Measurements from ENCODE around the gene CAPZB. TPM values are rescaled to one million over a fixed set of nuclear protein-coding genes. Genes with fewer than 3 reads are reported as not detected.

CAPZB gene
- total RNA-seq, 1 donor from 2014 or later: 558 TPM

DNA sequence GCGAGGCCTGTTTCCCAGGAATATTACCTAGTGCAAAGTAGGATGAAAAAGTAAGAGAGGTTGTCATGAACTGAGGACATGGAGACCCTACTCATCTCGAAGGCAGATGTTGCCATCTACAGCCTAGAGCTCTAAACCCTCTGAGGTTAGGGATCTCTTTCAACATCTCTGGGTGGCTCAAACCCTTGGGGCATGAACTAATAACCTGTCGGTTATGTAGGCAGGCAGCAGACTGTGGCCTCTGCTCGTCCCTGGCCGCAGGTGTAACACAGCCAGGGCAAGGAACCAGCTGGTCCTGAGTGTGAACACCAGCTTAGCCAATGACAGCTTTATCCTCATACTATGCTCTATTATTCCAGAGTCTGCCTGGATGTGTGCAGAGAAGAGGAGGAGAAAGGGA is 13.2 kb downstream of the CAPZB start:
- intact Hi-C loops (cut with micrococcal nuclease): no loop called here

- intact Hi-C loops (cut with micrococcal nuclease): loop anchor here (1.0 kb wide), 1 partner anchor 14 kb away; no protein-coding TSS in a partner anchor
Observed at GRCh38 chr1:19469004-19469403, 16.3 kb downstream of the CAPZB start.

DNA sequence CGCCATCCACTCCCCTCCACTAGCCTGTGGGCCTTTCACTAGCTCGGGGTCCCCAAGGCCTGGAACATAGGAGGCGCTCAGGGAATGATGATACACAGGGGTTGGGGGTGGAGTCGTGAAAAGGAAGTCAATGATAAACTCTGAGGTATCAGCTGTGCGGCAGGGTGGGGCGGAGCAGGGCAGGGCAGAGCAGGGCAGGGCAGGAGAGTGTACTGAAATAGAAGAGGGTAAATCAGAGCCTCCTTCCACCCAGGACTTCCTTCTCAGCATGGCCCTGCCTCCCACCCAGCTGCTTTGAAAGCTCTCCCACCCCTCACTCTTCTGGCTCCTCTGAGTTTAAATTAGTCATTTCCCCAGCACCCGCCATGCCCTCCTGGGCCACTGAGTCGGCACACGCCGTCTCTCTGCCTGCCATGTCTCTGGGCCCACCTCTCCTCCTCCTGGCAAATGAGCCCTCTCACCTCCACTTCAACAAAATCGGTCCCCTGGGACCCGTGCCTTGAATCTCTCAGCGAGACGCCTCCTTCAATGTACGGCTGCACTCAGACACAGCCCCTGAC is 16.9 kb downstream of the CAPZB start:
- intact Hi-C loops (cut with micrococcal nuclease): loop anchor here (1.0 kb wide), 1 partner anchor 9 kb away; no protein-coding TSS in a partner anchor

DNA sequence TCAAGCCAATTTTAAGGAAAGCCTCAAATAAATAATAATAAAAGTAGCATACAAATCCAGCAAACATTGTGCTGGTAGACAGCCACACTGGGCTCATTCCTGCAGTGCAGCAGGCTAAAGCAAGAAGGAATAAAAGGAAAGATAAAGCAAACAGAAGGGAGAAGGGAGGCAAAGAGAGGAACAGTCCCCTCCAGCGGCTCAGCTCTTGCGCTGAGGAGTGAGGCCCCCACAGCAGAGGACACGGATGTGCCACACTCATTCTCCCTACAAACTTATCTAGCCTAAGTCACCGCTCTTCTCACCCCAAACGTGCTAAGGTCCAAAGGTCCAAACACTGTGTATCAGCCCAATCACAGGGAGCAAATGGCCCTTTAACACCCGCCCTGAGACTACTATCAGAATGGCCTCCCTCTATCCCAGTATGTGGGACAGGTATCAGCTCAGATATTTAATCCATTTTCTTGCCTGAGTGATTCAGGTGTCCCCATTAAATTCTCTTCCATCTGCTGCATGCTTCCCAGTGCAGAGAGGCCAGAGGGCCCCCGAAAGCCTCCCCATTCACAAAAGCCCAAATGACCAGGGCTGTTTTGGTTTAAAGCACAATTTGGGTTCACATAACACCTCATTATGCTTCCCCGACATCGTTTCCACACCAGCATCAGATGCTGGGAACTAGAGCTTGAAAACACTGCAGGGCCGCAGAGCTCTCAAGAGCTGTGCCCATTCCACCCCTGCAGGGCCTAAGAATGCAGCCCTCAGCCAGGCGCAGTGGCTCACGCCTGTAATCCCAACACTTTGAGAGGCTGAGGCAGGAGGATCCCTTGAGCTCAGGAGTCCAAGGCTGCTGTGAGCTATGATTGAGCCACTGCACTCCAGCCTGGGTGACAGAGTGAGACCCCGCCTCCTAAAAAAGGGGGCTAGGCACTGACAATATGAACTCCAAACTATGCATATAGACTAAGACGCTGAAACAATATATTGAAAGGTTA is 17.8 kb downstream of the CAPZB start:
- intact Hi-C loops (cut with micrococcal nuclease): loop anchor here (1.0 kb wide), 1 partner anchor 10 kb away; no protein-coding TSS in a partner anchor

GRCh38 chr1:19466112-19466561 is 19.2 kb downstream of the CAPZB start:
- intact Hi-C loops (cut with micrococcal nuclease): no loop called here

DNA sequence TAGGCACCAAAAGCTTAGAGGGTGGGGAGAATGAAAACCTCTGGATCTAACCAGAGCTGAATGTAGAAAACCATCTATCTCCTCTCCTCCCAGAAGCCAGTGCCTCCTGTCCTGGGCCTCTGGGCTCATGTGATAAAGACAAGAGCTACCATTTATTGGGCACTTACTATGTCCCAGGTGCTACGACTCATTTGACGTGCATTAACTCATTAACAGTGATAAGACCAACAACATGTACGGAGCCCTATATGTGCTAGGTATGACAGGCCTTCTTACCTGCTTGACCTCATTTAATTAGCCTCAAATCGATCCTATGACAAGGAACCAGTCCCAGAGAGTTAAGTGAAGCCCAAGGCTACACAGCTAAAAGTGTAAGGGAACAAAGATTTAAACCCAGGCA is 19.7 kb downstream of the CAPZB start:
- intact Hi-C loops (cut with micrococcal nuclease): no loop called here

- intact Hi-C loops (cut with micrococcal nuclease): no loop called here
Observed at GRCh38 chr1:19465123-19465522, 20.2 kb downstream of the CAPZB start.

DNA sequence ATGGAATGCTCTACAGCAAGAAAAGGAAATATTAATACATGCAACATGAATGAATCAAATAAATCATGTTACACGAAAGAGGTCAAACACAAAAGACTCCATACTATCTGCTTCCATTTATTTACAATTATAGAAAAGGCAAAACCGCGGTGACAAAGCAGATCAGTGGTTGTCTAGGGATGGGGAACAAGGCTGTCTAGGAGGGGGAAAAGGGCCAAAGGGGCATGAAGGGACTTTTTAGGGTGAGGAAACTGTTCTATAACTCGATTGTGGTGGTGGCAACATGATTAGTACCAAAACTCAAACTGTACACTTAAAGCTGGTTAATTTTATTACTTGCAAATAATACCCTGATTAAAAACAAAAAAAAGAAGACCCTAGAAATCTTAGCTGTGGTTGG is 20.6 kb downstream of the CAPZB start:
- intact Hi-C loops (cut with micrococcal nuclease): no loop called here

DNA sequence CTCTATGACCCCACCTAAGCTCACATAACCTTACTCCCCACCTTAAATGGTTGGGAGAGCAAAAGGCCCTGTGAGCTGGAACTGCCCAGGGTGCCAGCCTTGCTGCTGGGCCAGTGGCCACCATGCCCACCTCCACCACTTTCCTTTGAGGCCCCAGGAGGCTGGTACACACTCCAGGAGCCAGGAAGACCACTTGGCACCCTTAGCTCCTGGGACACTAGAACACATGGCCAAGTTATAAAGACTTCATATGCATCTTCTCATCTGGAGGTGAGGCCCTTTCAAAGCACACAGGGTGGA is 21.9 kb downstream of the CAPZB start:
- intact Hi-C loops (cut with micrococcal nuclease): loop anchor here (1.0 kb wide), 4 partner anchors 14 to 134 kb away; no protein-coding TSS in a partner anchor

DNA sequence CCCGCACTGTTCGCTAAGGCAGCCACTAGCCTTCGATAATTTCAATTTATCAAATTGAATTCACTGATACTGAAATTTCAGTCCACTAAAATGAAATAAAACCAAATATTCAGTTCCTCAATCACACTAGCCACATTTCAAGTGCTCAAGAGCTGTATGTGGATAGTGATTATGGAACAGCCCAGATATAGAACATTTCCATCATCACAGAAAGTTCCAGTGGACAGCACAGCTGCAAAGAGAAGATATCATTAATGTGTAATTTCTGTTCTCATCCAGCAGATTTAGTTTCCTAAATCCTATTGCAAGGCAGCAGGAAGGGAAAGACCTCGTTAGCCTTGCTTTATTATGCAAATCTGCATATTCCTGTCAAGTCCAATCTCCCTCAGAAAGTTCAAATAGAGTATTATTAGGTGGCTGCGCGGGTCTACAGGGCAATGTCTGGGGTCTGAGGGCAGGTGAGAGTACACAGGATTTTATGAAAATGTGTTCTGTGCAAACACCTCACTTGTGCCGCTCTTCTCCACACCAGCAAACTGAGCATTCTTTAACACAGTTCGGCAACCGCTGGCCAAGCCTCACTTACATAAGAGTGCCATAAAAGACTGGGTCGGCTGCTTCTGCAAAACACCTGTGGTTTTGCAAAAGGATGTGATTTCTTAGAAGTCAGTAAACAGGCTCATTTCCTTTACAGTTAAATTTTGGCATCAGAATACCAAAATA is 22.4 kb downstream of the CAPZB start:
- intact Hi-C loops (cut with micrococcal nuclease): loop anchor here (1.0 kb wide), 4 partner anchors 14 to 134 kb away; no protein-coding TSS in a partner anchor

DNA sequence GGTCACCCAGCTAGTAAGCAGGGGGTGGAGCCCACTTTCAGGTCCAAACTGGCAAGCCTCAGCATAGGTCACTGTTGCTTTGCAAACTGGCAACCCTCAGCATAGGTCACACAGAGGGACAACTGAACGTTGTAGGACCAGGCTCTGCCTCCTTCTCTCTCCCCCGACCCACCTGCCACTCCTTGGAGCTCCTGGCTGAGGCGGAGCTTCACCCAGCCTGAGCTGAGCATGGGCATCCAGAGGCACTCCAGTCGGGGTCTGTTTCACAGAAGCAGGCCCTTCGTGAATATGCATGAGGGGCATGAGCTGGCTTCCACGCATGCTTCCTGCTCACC is 24.2 kb downstream of the CAPZB start:
- intact Hi-C loops (cut with micrococcal nuclease): no loop called here

- intact Hi-C loops (cut with micrococcal nuclease): no loop called here
Observed at GRCh38 chr1:19460535-19461219, 24.7 kb downstream of the CAPZB start.

DNA sequence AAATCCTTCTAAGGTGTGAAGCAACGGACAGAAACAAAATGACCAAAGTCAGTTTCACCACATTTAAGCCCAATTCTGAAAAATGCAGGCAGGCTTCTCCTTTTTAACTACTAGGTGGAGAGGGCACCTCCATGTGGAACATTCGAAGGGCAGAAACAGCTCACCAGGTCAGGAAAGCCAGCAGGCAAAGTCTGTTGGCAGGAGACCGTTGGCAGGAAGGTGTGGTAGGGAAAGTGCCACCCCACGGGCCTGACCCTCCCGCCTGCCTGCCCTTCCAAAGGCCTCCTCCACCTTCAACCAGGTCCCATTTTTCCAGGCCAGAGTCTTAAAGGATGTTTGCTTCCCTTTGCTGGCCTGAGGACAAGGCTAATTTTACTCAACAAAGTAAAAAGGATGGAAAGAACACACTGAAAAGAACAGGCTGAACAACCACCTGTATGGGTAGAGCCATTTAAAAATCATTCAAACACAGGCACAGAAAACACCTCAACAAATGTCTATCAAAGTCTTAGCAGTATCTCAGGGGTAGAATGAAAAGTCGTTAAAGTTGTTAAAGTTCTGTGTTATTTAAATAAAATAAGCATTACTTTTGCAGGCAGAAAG is 26.4 kb downstream of the CAPZB start:
- intact Hi-C loops (cut with micrococcal nuclease): no loop called here

DNA sequence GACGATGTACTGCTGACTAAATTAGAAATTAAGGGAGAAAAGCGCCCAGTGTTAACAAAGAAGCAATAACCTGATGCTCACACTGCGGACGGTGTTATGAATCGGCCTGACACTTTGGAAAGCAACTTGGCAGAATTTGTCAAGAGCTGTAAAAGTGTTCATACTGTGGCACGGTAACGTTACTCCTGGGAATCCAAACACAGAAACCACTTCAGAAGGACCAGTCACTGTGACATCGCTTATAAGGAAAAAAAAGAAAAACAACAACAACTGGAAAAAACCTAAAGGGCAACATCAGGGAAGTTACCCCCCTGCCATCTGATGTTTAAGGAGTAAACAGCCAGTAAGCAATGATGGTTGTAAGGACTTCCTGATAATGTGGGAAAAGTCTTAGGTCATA is 27.7 kb downstream of the CAPZB start:
- intact Hi-C loops (cut with micrococcal nuclease): no loop called here

DNA sequence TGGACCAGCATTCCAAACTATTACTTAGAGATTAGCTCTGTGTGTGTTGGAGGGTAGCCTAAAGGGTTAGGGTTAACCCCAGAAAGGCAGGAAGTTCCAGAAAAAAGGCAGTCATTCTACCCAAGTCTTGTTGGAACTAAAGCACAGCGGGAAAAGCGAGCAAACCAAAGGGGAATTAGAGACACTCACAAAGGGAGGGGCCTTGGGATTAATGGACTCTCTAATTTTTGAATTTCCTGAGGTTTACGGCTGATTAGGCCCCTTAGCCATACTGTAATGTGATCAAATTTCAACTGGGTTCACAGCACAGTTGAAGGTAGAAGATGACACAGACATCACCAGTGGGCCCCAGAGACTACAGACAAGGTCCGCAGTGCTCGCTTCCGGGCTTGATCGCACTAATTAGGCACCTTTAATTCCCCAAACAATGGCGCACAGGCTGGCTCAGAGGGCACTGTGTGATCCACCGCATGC is 28.3 kb downstream of the CAPZB start:
- intact Hi-C loops (cut with micrococcal nuclease): no loop called here

GRCh38 chr1:19455353-19455752 is 30.0 kb downstream of the CAPZB start:
- intact Hi-C loops (cut with micrococcal nuclease): no loop called here

DNA sequence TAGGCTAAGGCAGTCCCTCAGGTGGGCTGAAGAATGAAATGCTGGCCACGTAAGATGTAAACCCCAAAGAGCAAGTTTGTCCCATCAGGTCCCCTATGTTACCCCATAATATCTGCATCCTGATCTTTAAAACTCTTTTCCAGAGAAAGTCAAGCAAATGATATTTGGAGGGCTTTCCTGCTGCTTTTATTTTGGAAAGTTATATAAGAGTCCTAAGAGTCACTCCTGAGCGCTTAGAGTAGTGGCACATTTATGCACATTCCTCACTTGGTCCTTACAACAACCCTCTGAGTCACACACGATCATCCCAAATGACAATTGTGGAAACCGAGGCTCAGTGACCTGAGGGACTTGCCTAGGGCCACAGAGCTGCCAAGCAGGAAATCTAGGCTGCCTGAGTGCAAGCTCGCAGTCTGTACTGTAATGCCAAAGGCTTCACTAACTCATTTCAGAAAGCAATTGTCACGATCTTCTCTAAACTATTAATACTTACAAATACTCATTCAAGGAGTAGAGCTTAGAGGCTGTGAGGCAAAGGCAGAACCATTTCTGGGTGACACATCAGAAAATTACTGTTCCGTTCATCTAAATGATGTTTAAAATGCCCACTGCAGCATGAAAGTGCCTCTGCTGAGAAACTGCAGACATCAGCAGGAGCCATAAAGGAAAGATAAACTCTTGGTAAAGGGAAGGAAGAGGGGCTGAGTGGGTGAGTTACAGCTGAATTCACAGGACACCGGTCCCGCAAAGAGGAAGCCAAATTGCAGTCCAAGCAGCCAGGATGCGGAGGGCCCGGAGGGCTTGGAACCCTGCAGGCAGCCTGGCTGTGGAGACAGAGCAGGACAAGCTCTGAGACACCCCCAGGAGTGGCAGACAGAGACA is 30.8 kb downstream of the CAPZB start:
- intact Hi-C loops (cut with micrococcal nuclease): no loop called here

- intact Hi-C loops (cut with micrococcal nuclease): no loop called here
Observed at GRCh38 chr1:19453741-19454201, 31.6 kb downstream of the CAPZB start.

DNA sequence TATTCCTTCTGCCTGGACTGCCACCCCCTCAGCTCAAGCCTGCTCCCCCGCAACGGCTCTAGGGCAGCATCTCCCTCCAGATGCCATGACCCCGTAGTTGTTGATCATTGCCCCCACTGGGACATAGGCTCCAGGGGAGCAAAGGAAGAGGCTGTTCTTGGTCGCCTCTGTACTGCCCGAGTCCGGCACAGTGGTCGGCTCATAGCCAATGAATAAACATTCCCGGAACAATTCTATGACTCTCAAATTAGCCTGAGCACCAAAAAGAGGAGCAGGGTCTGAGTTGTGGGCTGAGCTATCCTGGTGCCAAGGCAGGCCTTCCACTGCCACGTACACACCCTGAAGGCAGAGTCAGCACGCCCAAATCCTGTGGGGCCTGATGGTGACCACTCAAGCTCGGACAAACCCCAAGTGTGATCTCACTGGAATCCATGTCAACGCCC is 33.1 kb downstream of the CAPZB start:
- intact Hi-C loops (cut with micrococcal nuclease): no loop called here

All from T-helper 1 cell treated with Interleukin-12 subunit alpha and Interleukin-12 subunit beta and Interleukin-4 antibody, amounts not matched to agents 30 ng/mL and 1 ng/mL, for 36 hours (primary cell).